HG02588 (cell line): ENCODE results near the gene PLPPR2.
"Not testable (repeated sequence)": the region's sequence is repeated elsewhere in the genome, so short reads cannot be mapped to it uniquely, and the experiment has no call there.

Experiments
- ATAC-seq: cut with Tn5 transposase; IDR thresholded peaks from one replicate; pipeline ENCODE4 v1.9.1; 2021; ENCODE audit warnings: mild to moderate bottlenecking, moderate library complexity; ENCODE audit not compliant: unreplicated experiment

PLPPR2 gene

DNA sequence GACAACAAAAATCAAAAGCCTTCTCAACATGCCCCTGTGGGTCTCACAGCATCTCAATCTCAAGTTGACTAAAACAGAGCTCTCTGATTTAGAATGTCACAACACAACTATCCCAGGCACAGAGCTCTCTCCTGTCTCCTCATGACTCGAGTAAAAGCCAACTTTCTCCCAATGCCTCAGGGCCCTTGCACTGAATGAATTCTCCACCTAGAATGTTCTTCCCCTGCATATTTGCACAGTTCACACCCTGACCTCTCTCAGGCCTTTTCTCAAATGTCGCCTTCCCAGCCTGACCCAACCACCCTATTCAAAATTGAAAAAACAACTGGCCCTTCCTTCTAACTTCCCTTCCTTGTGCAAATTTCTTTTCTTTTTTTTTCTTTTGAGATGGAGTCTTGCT is 15.5 kb downstream of the PLPPR2 start:
- no peak for ATAC-seq

DNA sequence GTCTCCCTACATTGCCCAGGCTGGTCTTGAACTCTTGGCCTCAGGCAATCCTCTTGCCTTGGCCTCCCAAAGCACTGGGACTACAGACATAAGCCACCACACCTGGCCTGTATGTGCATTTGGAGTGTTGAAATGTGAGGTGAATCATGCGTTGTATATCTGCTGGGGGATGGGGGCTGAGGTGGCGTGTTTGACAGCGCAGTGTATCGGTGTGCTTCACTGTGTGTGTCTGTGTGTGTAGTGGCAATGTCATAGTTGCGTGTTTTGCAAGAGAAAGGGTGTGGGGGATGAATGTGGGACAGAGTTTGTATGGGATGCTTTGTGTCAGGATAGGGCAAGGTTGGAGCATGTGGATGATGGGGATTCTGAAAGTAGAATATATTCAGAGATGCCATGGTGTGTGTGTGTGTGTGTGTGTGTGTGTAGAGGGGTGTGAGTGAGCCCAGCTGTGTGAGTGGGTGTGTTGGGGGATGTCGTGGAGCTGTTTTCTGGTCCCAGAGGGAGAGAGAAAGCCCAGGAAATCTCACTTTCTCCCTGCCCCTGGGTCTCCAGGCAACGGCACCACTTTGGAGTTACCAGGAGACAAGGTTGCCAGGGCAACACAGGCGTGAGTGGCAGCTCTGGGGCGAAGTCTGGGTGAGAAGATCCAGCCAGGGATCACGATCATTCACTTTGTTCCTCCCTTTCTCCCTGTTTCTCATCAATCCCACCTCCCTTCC is 18.1 kb downstream of the PLPPR2 start:
- no peak for ATAC-seq

DNA sequence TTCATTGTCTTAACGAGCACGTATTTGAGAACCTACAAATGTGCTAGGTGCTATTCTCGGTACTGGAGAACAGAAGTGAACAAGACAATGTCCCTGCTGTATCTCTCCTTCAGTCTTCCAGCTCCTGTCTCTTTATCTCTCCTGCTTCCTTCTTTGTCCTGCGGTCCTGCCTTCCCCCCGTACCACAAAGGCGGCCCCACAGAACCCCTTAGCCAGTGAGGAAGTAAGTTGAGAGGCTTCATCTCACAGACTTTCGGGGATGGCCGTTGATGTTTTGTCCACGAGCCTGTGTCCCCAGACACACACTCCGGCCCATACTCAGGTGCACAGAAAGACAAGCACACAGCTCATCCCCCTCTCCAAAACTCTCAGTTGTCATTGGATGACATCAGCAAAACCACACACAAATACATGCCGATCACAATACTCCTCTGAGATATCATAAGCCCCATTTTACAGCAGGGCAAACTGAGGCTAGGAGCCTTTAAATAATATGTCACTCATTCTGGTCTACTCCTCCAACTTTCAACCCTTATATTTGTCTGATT is 18.7 kb downstream of the PLPPR2 start:
- no peak for ATAC-seq

- peak; percentile 85 for ATAC-seq
These were observed 19.4 kb downstream of the PLPPR2 start, which contains the start of gene SWSAP1 for GRCh38 chr19:11374433-11375142. SWSAP1 (plus strand) TSS chr19:11374666; CDS start chr19:11374681, 15 bp downstream.

DNA sequence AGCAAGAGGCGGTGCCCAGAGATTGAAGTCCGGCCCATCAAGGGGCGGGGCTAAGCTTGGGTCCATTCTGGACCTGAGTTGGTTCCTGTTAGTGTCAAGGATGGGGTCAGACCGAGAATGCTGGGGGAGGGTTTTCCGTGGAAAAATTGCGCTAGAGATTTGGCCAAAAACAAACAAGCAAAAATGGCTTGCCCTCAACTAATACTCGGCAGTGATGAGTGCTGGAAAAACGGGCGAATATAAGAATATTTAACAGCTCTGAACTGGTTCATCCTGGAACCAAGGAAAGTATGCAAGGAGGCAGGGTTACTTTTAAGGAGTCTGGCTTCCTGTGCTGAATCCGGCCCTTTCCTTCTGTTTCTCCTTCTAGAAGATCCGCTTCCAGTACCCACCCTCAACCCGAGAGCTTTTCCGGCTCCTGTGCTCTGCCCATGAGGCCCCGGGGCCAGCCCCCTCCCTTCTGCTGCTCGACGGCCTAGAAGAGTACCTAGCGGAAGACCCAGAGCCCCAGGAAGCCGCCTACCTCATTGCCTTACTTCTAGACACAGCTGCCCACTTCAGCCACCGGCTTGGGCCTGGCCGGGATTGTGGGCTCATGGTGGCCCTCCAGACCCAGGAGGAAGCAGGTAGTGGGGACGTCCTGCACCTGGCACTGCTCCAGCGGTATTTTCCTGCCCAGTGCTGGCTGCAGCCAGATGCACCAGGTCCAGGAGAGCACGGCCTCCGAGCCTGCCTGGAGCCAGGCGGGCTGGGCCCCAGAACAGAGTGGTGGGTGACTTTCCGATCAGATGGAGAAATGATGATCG is 20.1 kb downstream of the PLPPR2 start:
- ATAC-seq, result no peak

- no peak for ATAC-seq
These were observed 22.0 kb downstream of the PLPPR2 start for GRCh38 chr19:11377237-11377636.

GRCh38 chr19:11377756-11378155 is 22.5 kb downstream of the PLPPR2 start:
- ATAC-seq, result no peak

GRCh38 chr19:11378319-11379189 is 23.3 kb downstream of the PLPPR2 start:
- ATAC-seq, result no peak

- not testable (repeated sequence) for ATAC-seq
These were observed 24.1 kb downstream of the PLPPR2 start for GRCh38 chr19:11379269-11379845.

GRCh38 chr19:11379857-11380350 is 24.7 kb downstream of the PLPPR2 start:
- ATAC-seq, result no peak

- ATAC-seq, result peak; percentile 66
These were observed 25.7 kb downstream of the PLPPR2 start for GRCh38 chr19:11380653-11381537.

- no peak for ATAC-seq
These were observed 27.9 kb downstream of the PLPPR2 start for GRCh38 chr19:11382898-11383705.

DNA sequence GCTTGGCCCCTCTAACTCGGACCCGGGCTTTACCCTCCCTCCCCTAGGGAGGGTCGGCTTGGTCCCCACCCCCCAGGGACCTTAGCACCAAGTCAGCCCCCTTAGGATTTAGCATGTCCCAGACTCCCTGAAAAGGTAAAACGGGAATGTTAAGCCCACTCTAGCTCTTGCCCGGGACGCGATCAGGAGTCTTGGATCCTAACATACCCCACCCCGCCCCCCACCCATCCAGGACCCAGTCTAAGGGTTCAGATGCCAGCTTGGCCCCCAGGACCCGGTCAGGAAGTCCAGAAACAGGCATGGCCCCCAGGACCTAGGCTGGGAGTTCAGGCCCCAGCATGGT is 28.4 kb downstream of the PLPPR2 start:
- no peak for ATAC-seq

DNA sequence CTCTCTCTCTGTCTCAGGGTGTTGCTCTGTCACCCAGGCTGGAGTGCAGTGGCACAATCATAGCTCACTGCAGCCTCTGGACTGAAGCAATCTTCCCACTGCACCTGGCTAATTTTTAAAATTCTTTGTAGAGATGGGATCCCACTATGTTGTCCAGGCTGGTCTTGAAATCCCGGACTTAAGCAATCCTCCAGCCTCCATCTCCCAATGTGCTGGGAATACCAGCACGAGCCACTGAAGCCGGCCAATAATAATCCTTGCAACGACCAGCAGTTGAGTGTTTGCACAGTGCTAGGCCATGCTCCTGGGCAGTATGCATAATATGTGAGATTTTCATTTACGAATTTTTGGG is 29.5 kb downstream of the PLPPR2 start:
- no peak for ATAC-seq

GRCh38 chr19:11387162-11388034 is 32.2 kb downstream of the PLPPR2 start:
- ATAC-seq, result no peak

GRCh38 chr19:11390359-11390758 is 35.1 kb downstream of the PLPPR2 start:
- ATAC-seq, result no peak
